H9 (cell line): Measurements from ENCODE around the gene DEPP1. TPM values are rescaled to one million over a fixed set of nuclear protein-coding genes. Genes with fewer than 3 reads are reported as not detected.

Source experiments
- DNase-seq: peaks from one replicate; pipeline ENCODE4 v3.0.0-alpha.2; 2017
- H2AFZ ChIP-seq: one replicate; pipeline ENCODE4 v1.6.1; 2013; ENCODE audit warnings: mild to moderate bottlenecking, low read length, control low read depth, moderate library complexity
- H2AK5ac ChIP-seq: 2 replicates; pipeline ENCODE4 v1.6.1; 2013; ENCODE audit warnings: low read length, control low read depth, mixed read lengths; ENCODE audit not compliant: insufficient read length
- H2BK120ac ChIP-seq: one replicate; pipeline ENCODE4 v1.6.1; 2013; ENCODE audit warnings: low read depth, mild to moderate bottlenecking, low read length, control low read depth, inconsistent platforms; ENCODE audit not compliant: poor library complexity, severe bottlenecking
- H2BK12ac ChIP-seq: 2 replicates; pipeline ENCODE4 v1.6.1; 2013; ENCODE audit warnings: low read length, control low read depth, mixed read lengths, low read depth; ENCODE audit not compliant: insufficient read length
- H2BK15ac ChIP-seq: 2 replicates; pipeline ENCODE4 v1.6.1; 2013; ENCODE audit warnings: low read depth, low read length, control low read depth
- H2BK20ac ChIP-seq: one replicate; pipeline ENCODE4 v1.6.1; 2013; ENCODE audit warnings: low read depth, mild to moderate bottlenecking, low read length, control low read depth, inconsistent platforms; ENCODE audit not compliant: poor library complexity, severe bottlenecking
- H2BK5ac ChIP-seq: 2 replicates; pipeline ENCODE4 v1.6.1; 2013; ENCODE audit warnings: low read length, control low read depth, mixed read lengths; ENCODE audit not compliant: insufficient read length
- H3K14ac ChIP-seq: 2 replicates; pipeline ENCODE4 v1.6.1; 2013; ENCODE audit warnings: low read length, control low read depth; ENCODE audit not compliant: insufficient read depth
- H3K18ac ChIP-seq: 2 replicates; pipeline ENCODE4 v1.6.1; 2013; ENCODE audit warnings: low read depth, mild to moderate bottlenecking, mixed read lengths, low read length, control low read depth; ENCODE audit not compliant: insufficient read length
- H3K23ac ChIP-seq: 2 replicates; pipeline ENCODE4 v1.6.1; 2013; ENCODE audit warnings: low read length, control low read depth, mixed read lengths, low read depth; ENCODE audit not compliant: insufficient read length
- H3K23me2 ChIP-seq: 2 replicates; pipeline ENCODE4 v1.6.1; 2013; ENCODE audit warnings: low read depth, mild to moderate bottlenecking, mixed read lengths, low read length, control low read depth; ENCODE audit not compliant: insufficient read length, poor library complexity, severe bottlenecking
- H3K27ac ChIP-seq: 2 replicates; pipeline ENCODE4 v1.5.1; 2013; ENCODE audit warnings: low read length, control low read depth, mixed read lengths, low read depth; ENCODE audit not compliant: insufficient read length
- H3K27me3 ChIP-seq: 2 replicates; pipeline ENCODE4 v1.6.1; 2013; ENCODE audit warnings: low read length, control low read depth, inconsistent platforms; ENCODE audit not compliant: insufficient read depth
- H3K4ac ChIP-seq: 2 replicates; pipeline ENCODE4 v1.6.1; 2013; ENCODE audit warnings: low read depth, mild to moderate bottlenecking, control low read depth, inconsistent platforms, low read length, moderate library complexity
- H3K4me1 ChIP-seq: 2 replicates; pipeline ENCODE4 v1.6.1; 2013; ENCODE audit warnings: low read length, control low read depth, inconsistent platforms; ENCODE audit not compliant: insufficient read depth
- H3K4me2 ChIP-seq: 2 replicates; pipeline ENCODE4 v1.6.1; 2013; ENCODE audit warnings: low read length, control low read depth, mixed read lengths; ENCODE audit not compliant: insufficient read length, insufficient read depth
- H3K56ac ChIP-seq: 2 replicates; pipeline ENCODE4 v1.6.1; 2013; ENCODE audit warnings: low read depth, mild to moderate bottlenecking, mixed read lengths, low read length, control low read depth; ENCODE audit not compliant: insufficient read length
- H3K79me1 ChIP-seq: 2 replicates; pipeline ENCODE4 v1.6.1; 2013; ENCODE audit warnings: low read depth, mild to moderate bottlenecking, moderate library complexity, low read length, control low read depth, inconsistent platforms; ENCODE audit not compliant: insufficient read depth, poor library complexity, severe bottlenecking
- H3K79me2 ChIP-seq: 2 replicates; pipeline ENCODE4 v1.6.1; 2013; ENCODE audit warnings: low read length, control low read depth, inconsistent platforms; ENCODE audit not compliant: insufficient read depth
- H3K9ac ChIP-seq: 2 replicates; pipeline ENCODE4 v1.6.1; 2013; ENCODE audit warnings: low read length, control low read depth, mixed read lengths; ENCODE audit not compliant: insufficient read length; ENCODE audit errors: extremely low read depth
- H3K9me3 ChIP-seq: one replicate; pipeline ENCODE4 v1.6.1; 2013; ENCODE audit warnings: low read depth, low read length, inconsistent platforms; ENCODE audit not compliant: control insufficient read depth
- H3T11ph ChIP-seq: one replicate; pipeline ENCODE4 v1.6.1; 2013; ENCODE audit warnings: mild to moderate bottlenecking, low read length, control low read depth, inconsistent platforms
- H4K20me1 ChIP-seq: one replicate; pipeline ENCODE4 v1.6.1; 2013; ENCODE audit not compliant: control insufficient read depth, insufficient read length, insufficient read depth
- H4K5ac ChIP-seq: 2 replicates; pipeline ENCODE4 v1.6.1; 2013; ENCODE audit warnings: low read depth, mild to moderate bottlenecking, mixed read lengths, low read length, control low read depth; ENCODE audit not compliant: insufficient read length
- H4K8ac ChIP-seq: replicated peaks from 2 replicates; pipeline ENCODE4 v1.6.1; 2013; ENCODE audit warnings: low read length, control low read depth, mixed read lengths, low read depth; ENCODE audit not compliant: insufficient read length
- H4K91ac ChIP-seq: 2 replicates; pipeline ENCODE4 v1.6.1; 2013; ENCODE audit warnings: low read depth, mild to moderate bottlenecking, moderate library complexity, mixed read lengths, low read length, control low read depth; ENCODE audit not compliant: insufficient read length
- H3K27ac Mint-ChIP-seq, 3 experiments: 2 replicates in 2 of 3; 3 replicates in 1 of 3; pipeline ENCODE4 v1.8.0; 2020 to 2021; ENCODE audit warnings: mixed read lengths in 3 of 3, mild to moderate bottlenecking in 1 of 3, moderate library complexity in 1 of 3
- H3K27me3 Mint-ChIP-seq: 2 replicates; pipeline ENCODE4 v1.8.0; 2021; ENCODE audit warnings: low read depth, mild to moderate bottlenecking, moderate library complexity, mixed read lengths
- H3K36me3 Mint-ChIP-seq, 3 experiments: 2 replicates in 2 of 3; 3 replicates in 1 of 3; pipeline ENCODE4 v1.8.0; 2020 to 2021; ENCODE audit warnings: low read depth in 3 of 3, mixed read lengths in 3 of 3; ENCODE audit not compliant: insufficient read depth in 1 of 3
- H3K4me1 Mint-ChIP-seq, 2 experiments: 2 replicates each; pipeline ENCODE4 v1.8.0; 2020; ENCODE audit warnings: mixed read lengths in 2 of 2
- H3K4me3 Mint-ChIP-seq, 2 experiments: 2 replicates in 1 of 2; 3 replicates in 1 of 2; pipeline ENCODE4 v1.8.0; 2020 to 2021; ENCODE audit warnings: mild to moderate bottlenecking in 2 of 2, mixed read lengths in 2 of 2, moderate library complexity in 1 of 2
- H3K9me3 Mint-ChIP-seq, 2 experiments: 2 replicates in 1 of 2; 3 replicates in 1 of 2; pipeline ENCODE4 v1.8.0; 2020; ENCODE audit warnings: mild to moderate bottlenecking in 2 of 2, mixed read lengths in 2 of 2, moderate library complexity in 1 of 2
- CTCF ChIP-seq: fragments of 200-600 bp; sonication (generic); conservative IDR thresholded peaks from 3 replicates; pipeline ENCODE4 v1.8.0; 2021; ENCODE audit warnings: antibody characterized with exemption, mild to moderate bottlenecking
- whole genome bisulfite sequencing: extraction: QIAGEN DNeasy Blood & Tissue Kit; methylation state at CpG from one replicate; pipeline ENCODE4 v1.1.7; 2013; ENCODE audit warnings: missing lambda C conversion rate, low lambda C conversion rate, mixed read lengths; ENCODE audit not compliant: insufficient read length; ENCODE audit errors: extremely low coverage; 5-methylcytosine and 5-hydroxymethylcytosine counted together
- total RNA-seq: library from RNA; stranded (reverse); gene quantifications from 2 replicates; pipeline ENCODE4 v1.2.1, GENCODE V29; 2021

The DEPP1 gene
- total RNA-seq, 1 experiment from 2014 or later, result 2.4 TPM

GRCh38 chr10:44988957-44989585, 10.5 kb upstream of the DEPP1 start:
- no peak overlapping the region for H3K23ac ChIP-seq
- no peak overlapping the region for H2BK5ac ChIP-seq
- WGBS, result no CpG with 5 or more reads among the region's 10 CpGs
- no peak overlapping the region for H3K56ac ChIP-seq
- no peak overlapping the region for H2BK12ac ChIP-seq
- no peak overlapping the region for H3K18ac ChIP-seq
- H3K4me2 ChIP-seq, result no peak overlapping the region
- no peak overlapping the region for H4K91ac ChIP-seq
- Mint-ChIP-seq H3K9me3 (no peaks in the 10 kb centered on the region; a peak in 2 of 5 replicates), H3K27ac (peak overlapping the region; percentile 12 to 59 (median 38); a peak in 4 of 7 replicates), H3K4me3 (peak overlapping the region in 1 of 2 experiments; percentile 33; a peak in 1 of 5 replicates), H3K36me3 (peaks cover 9 to 26% (median 11%) of the 10 kb centered on the region in 3 experiments; a peak in 6 of 7 replicates), H3K27me3 (peaks cover 3% of the 10 kb centered on the region), H3K4me1 (peaks cover 79 to 87% of the 10 kb centered on the region in 2 experiments)
- no peak overlapping the region for H3K27ac ChIP-seq
- no peak overlapping the region for H2BK15ac ChIP-seq
- no peak overlapping the region for H2AFZ ChIP-seq
- TF ChIP-seq CTCF, result no peak
- H3K9me3 ChIP-seq, result no peaks in the 10 kb centered on the region
- no peaks in the 10 kb centered on the region for H3K79me2 ChIP-seq
- no peaks in the 10 kb centered on the region for H3K23me2 ChIP-seq
- H3K9ac ChIP-seq, result no peak overlapping the region
- no peak overlapping the region for H3T11ph ChIP-seq
- no peak overlapping the region for H4K5ac ChIP-seq
- H2BK120ac ChIP-seq, result no peak overlapping the region
- no peak overlapping the region for H3K4ac ChIP-seq
- no peak overlapping the region for H4K8ac ChIP-seq
- H4K20me1 ChIP-seq, result no peaks in the 10 kb centered on the region
- no peak overlapping the region for H2BK20ac ChIP-seq
- peaks cover 12% of the 10 kb centered on the region; the same call in 1 of the 2 replicates for H3K4me1 ChIP-seq
- no peak overlapping the region for H2AK5ac ChIP-seq
- 0 out of 2 replicates have a peak overlapping the region, but pooled peaks have one; percentile 0 for H3K14ac ChIP-seq
- H3K79me1 ChIP-seq, result no peaks in the 10 kb centered on the region
- no peaks in the 10 kb centered on the region for H3K27me3 ChIP-seq
- DNase-seq, result peak; percentile 21
